Measurements from ENCODE around the gene CCDC191.

CCDC191 gene

DNA sequence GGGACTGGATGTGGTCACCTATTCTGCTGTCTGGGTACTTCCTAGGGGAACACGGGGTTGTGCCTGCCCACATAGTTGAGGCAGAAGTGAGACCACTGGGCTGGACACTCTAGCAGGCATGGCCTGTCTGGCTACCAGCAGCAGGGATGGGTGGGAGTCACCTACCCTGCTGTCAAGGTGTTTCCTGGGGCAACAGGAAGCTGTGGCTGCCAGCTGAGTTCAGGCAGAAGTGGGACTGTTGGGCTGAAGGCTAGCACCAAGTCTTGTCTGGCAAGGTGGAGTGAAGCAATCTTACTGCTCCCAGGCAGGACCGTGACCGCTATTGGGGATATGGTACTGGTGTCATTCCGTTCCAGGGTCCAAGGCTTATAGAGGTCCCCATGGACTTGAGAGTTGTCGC lies 128.8 kb downstream of the CCDC191 start:
- ATAC-seq = no peak
- no peak for TF ChIP-seq ARNTL (CRISPR knock-in tag; IDR thresholded peaks at IDR 0.05; ENCODE audit: borderline replicate concordance, low read depth)
- TF ChIP-seq ZFP30 (CRISPR knock-in tag; IDR thresholded peaks at IDR 0.05) = no peak
- TF ChIP-seq ESRRG (CRISPR knock-in tag; IDR thresholded peaks at IDR 0.05) = no peak
- no peak for TF ChIP-seq OSR1 (CRISPR knock-in tag; IDR thresholded peaks at IDR 0.05)
- TF ChIP-seq, protein P1, sequence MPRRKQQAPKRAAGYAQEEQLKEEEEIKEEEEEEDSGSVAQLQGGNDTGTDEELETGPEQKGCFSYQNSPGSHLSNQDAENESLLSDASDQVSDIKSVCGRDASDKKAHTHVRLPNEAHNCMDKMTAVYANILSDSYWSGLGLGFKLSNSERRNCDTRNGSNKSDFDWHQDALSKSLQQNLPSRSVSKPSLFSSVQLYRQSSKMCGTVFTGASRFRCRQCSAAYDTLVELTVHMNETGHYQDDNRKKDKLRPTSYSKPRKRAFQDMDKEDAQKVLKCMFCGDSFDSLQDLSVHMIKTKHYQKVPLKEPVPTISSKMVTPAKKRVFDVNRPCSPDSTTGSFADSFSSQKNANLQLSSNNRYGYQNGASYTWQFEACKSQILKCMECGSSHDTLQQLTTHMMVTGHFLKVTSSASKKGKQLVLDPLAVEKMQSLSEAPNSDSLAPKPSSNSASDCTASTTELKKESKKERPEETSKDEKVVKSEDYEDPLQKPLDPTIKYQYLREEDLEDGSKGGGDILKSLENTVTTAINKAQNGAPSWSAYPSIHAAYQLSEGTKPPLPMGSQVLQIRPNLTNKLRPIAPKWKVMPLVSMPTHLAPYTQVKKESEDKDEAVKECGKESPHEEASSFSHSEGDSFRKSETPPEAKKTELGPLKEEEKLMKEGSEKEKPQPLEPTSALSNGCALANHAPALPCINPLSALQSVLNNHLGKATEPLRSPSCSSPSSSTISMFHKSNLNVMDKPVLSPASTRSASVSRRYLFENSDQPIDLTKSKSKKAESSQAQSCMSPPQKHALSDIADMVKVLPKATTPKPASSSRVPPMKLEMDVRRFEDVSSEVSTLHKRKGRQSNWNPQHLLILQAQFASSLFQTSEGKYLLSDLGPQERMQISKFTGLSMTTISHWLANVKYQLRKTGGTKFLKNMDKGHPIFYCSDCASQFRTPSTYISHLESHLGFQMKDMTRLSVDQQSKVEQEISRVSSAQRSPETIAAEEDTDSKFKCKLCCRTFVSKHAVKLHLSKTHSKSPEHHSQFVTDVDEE (CRISPR knock-in tag; IDR thresholded peaks at IDR 0.05) = no peak
- TF ChIP-seq CSDC2 (CRISPR knock-in tag; IDR thresholded peaks at IDR 0.05) = no peak
- TF ChIP-seq ZNF70 (CRISPR knock-in tag; IDR thresholded peaks at IDR 0.05) = no peak
- TF ChIP-seq, protein P2, sequence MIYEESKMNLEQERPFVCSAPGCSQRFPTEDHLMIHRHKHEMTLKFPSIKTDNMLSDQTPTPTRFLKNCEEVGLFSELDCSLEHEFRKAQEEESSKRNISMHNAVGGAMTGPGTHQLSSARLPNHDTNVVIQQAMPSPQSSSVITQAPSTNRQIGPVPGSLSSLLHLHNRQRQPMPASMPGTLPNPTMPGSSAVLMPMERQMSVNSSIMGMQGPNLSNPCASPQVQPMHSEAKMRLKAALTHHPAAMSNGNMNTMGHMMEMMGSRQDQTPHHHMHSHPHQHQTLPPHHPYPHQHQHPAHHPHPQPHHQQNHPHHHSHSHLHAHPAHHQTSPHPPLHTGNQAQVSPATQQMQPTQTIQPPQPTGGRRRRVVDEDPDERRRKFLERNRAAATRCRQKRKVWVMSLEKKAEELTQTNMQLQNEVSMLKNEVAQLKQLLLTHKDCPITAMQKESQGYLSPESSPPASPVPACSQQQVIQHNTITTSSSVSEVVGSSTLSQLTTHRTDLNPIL (CRISPR knock-in tag; IDR thresholded peaks at IDR 0.05; ENCODE audit: low read depth) = no peak
- TF ChIP-seq BACH2 (CRISPR knock-in tag; IDR thresholded peaks at IDR 0.05; ENCODE audit: borderline replicate concordance) = no peak
- TF ChIP-seq, protein P3, sequence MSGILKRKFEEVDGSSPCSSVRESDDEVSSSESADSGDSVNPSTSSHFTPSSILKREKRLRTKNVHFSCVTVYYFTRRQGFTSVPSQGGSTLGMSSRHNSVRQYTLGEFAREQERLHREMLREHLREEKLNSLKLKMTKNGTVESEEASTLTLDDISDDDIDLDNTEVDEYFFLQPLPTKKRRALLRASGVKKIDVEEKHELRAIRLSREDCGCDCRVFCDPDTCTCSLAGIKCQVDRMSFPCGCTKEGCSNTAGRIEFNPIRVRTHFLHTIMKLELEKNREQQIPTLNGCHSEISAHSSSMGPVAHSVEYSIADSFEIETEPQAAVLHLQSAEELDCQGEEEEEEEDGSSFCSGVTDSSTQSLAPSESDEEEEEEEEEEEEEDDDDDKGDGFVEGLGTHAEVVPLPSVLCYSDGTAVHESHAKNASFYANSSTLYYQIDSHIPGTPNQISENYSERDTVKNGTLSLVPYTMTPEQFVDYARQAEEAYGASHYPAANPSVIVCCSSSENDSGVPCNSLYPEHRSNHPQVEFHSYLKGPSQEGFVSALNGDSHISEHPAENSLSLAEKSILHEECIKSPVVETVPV (CRISPR knock-in tag; IDR thresholded peaks at IDR 0.05) = no peak
- TF ChIP-seq PPARA (CRISPR knock-in tag; IDR thresholded peaks at IDR 0.05; ENCODE audit: borderline replicate concordance) = no peak
- no peak for TF ChIP-seq GLIS3 (CRISPR knock-in tag; IDR thresholded peaks at IDR 0.05)
- no peak for TF ChIP-seq TCF4 (CRISPR knock-in tag; IDR thresholded peaks at IDR 0.05; ENCODE audit: borderline replicate concordance)
- no peak for TF ChIP-seq ZFP3 (CRISPR knock-in tag; IDR thresholded peaks at IDR 0.05)
- no peak for TF ChIP-seq RARB (CRISPR knock-in tag; IDR thresholded peaks at IDR 0.05)
- no peak for TF ChIP-seq SNAI2 (CRISPR knock-in tag; IDR thresholded peaks at IDR 0.05)
- no peak for TF ChIP-seq ZC3H10 (CRISPR knock-in tag; IDR thresholded peaks at IDR 0.05)
- TF ChIP-seq, protein P4, sequence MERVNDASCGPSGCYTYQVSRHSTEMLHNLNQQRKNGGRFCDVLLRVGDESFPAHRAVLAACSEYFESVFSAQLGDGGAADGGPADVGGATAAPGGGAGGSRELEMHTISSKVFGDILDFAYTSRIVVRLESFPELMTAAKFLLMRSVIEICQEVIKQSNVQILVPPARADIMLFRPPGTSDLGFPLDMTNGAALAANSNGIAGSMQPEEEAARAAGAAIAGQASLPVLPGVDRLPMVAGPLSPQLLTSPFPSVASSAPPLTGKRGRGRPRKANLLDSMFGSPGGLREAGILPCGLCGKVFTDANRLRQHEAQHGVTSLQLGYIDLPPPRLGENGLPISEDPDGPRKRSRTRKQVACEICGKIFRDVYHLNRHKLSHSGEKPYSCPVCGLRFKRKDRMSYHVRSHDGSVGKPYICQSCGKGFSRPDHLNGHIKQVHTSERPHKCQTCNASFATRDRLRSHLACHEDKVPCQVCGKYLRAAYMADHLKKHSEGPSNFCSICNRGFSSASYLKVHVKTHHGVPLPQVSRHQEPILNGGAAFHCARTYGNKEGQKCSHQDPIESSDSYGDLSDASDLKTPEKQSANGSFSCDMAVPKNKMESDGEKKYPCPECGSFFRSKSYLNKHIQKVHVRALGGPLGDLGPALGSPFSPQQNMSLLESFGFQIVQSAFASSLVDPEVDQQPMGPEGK (CRISPR knock-in tag; IDR thresholded peaks at IDR 0.05; ENCODE audit: borderline replicate concordance) = no peak
- TF ChIP-seq TOX (CRISPR knock-in tag; IDR thresholded peaks at IDR 0.05; ENCODE audit: borderline replicate concordance) = no peak
- TF ChIP-seq, protein P5, sequence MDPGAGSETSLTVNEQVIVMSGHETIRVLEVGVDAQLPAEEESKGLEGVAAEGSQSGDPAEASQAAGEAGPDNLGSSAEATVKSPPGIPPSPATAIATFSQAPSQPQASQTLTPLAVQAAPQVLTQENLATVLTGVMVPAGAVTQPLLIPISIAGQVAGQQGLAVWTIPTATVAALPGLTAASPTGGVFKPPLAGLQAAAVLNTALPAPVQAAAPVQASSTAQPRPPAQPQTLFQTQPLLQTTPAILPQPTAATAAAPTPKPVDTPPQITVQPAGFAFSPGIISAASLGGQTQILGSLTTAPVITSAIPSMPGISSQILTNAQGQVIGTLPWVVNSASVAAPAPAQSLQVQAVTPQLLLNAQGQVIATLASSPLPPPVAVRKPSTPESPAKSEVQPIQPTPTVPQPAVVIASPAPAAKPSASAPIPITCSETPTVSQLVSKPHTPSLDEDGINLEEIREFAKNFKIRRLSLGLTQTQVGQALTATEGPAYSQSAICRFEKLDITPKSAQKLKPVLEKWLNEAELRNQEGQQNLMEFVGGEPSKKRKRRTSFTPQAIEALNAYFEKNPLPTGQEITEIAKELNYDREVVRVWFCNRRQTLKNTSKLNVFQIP (CRISPR knock-in tag; IDR thresholded peaks at IDR 0.05; ENCODE audit: borderline replicate concordance, low read depth) = no peak

DNA sequence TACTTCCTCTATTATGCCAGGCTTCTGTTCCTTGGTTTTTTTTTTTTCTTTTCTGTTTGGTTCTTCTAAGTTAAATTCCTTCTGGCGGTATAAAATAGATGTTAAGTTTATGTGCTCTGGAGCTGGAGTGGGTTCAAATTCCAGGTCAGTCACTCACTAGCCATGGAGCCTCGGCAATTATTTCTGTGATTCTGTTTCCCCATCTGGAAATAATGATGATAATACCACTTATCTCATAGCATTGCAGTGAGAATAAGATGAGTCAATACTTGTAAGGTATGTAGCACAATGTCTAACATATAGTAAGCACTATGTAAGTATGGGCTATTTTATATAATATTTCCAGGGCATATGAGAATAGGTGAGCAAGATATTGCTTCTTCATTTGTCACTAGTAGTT lies 141.7 kb downstream of the CCDC191 start:
- peak; percentile 88 for ATAC-seq
- no peak for TF ChIP-seq TOX (CRISPR knock-in tag; IDR thresholded peaks at IDR 0.05; ENCODE audit: borderline replicate concordance)
- no peak for TF ChIP-seq ESRRG (CRISPR knock-in tag; IDR thresholded peaks at IDR 0.05)
- TF ChIP-seq SNAI2 (CRISPR knock-in tag; IDR thresholded peaks at IDR 0.05) = no peak
- no peak for TF ChIP-seq TCF4 (CRISPR knock-in tag; IDR thresholded peaks at IDR 0.05; ENCODE audit: borderline replicate concordance)
- no peak for TF ChIP-seq CSDC2 (CRISPR knock-in tag; IDR thresholded peaks at IDR 0.05)
- TF ChIP-seq OSR1 (CRISPR knock-in tag; IDR thresholded peaks at IDR 0.05) = no peak
- no peak for TF ChIP-seq ZNF565 (CRISPR knock-in tag; conservative IDR thresholded peaks at IDR 0.05; ENCODE audit: low read depth)
- TF ChIP-seq, protein P3 (CRISPR knock-in tag; IDR thresholded peaks at IDR 0.05) = no peak
- TF ChIP-seq, protein P1 (CRISPR knock-in tag; IDR thresholded peaks at IDR 0.05) = no peak
- no peak for TF ChIP-seq BACH2 (CRISPR knock-in tag; IDR thresholded peaks at IDR 0.05; ENCODE audit: borderline replicate concordance)
- no peak for TF ChIP-seq ZC3H10 (CRISPR knock-in tag; IDR thresholded peaks at IDR 0.05)
- no peak for TF ChIP-seq ZNF70 (CRISPR knock-in tag; IDR thresholded peaks at IDR 0.05)
- TF ChIP-seq GLIS3 (CRISPR knock-in tag; IDR thresholded peaks at IDR 0.05) = no peak
